NK-92 (cell line): ENCODE measurements around the gene LSM7.
"Not testable (repeated sequence)": the region's sequence is repeated elsewhere in the genome, so short reads cannot be mapped to it uniquely, and the experiment has no call there.

Experiments used
- DNase-seq: peaks from one replicate; lab custom pipeline; 2025; ENCODE audit not compliant: unreplicated experiment; lab: John Stamatoyannopoulos, UW

The LSM7 gene

DNA sequence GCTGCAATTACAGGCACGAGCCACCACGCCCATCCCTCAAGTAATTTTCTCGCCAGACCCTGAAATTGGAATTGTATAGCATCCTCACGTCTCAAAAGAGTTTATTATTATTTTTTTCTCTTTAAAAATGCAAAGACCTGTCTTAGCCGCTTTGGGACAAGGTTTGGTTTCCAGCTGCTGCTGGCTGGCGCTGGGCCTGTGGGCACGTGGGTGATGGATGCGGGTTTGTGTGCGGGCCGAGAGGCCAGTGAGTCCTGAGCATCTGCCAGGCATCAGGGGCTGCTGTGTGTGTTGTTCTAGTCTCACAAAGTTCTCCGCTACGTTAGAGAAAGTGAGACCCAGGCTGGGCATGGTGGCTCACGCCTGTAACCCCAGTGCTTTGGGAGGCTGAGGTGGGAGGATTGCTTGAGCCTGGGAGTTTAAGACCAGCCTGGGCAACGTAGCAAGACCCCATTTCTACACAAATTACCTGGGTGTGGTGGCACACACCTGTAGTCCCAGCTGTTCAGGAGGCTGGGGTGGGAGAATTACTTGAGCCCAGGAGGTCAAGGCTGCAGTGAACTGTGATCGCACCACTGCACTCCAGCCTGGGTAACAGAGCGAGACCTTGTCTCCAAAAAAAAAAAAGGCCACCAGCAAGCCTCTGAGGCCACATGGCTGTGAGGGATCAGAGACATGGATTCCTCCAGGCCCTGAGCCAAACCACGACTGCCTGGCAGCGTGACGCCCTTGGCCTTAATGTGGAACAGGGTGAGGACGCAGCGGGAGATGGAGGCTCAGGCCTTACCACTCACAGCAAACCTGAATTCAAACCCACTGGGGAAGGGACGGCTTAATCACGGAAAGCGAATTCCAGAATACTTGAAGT lies 27.0 kb upstream of the LSM7 start:
- DNase-seq, result no peak

GRCh38 chr19:2354670-2355069 lies 26.3 kb upstream of the LSM7 start:
- no peak for DNase-seq

- DNase-seq, result no peak
Observed at GRCh38 chr19:2353887-2354592, 25.7 kb upstream of the LSM7 start.

DNA sequence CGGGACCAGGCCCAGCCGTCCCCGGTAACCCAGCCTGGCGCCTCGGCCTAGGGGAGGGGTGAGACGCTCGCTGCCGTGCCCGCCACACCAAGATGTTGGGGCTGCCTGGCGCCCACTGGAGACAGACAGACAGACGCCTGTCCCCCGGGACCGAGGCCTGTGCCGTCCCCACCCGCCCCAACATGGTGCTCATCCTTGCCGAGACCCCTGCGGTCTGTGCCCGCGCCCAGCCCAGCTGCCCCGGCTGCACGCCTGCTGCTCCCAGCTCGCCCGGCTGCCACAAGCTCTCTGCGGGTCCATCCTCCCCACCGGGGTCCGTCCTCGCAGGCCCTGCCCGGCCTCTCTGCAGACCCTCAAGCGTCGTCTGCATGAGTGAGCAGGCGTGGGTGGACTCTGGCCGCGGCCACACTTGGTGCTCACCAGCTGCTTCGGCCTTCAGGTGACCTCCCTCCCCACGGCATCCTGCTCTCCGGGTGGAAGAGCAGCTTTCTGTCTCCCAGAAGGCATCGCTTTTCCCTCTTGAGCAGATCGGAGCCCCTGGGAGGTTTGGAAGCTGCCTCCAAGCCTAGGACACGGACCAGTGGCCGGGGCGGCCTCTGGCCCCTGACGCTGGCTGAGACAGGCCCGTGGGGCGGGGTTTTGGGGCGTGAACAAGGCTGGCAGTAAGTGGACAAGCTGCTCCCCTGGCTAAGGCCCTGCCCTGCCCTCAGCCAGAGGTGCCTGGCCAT lies 24.9 kb upstream of the LSM7 start:
- DNase-seq, result no peak

- DNase-seq, result no peak
Observed at GRCh38 chr19:2352121-2352520, 23.7 kb upstream of the LSM7 start.

- DNase-seq, result no peak
Observed at GRCh38 chr19:2351591-2351990, 23.2 kb upstream of the LSM7 start.

- no peak for DNase-seq
Observed at GRCh38 chr19:2350656-2351055, 22.3 kb upstream of the LSM7 start.

- not testable (repeated sequence) for DNase-seq
Observed at GRCh38 chr19:2349818-2350217, 21.4 kb upstream of the LSM7 start.

- no peak for DNase-seq
Observed at GRCh38 chr19:2345794-2346663, 17.6 kb upstream of the LSM7 start.

- no peak for DNase-seq
Observed at GRCh38 chr19:2345076-2345475, 16.7 kb upstream of the LSM7 start.

DNA sequence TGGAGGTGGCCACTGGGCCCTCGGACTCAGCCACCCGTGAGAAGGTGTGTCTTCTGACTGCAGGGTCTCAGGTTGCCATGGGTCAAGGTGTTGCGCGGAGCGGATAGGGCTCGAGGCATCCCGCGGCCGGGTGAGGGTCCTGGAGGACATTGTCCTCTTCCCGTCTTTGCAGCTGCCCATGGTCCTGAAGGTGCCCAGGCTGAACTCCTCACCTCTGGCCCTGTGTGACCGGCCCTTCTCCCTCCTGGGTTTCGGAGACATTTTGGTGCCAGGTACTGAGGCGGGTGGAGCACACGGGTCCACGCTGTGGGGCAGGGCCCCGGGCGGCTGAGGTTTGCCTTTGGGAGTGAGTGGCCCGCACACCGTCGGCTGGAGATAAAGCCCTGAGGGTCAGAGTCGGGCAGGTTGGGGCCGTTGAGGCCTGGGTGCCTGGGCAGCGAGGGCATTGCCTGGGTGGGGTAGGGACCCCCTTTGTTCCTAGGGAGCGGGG lies 16.0 kb upstream of the LSM7 start:
- DNase-seq, result no peak

- DNase-seq, result no peak
Observed at GRCh38 chr19:2343289-2343982, 15.1 kb upstream of the LSM7 start.

DNA sequence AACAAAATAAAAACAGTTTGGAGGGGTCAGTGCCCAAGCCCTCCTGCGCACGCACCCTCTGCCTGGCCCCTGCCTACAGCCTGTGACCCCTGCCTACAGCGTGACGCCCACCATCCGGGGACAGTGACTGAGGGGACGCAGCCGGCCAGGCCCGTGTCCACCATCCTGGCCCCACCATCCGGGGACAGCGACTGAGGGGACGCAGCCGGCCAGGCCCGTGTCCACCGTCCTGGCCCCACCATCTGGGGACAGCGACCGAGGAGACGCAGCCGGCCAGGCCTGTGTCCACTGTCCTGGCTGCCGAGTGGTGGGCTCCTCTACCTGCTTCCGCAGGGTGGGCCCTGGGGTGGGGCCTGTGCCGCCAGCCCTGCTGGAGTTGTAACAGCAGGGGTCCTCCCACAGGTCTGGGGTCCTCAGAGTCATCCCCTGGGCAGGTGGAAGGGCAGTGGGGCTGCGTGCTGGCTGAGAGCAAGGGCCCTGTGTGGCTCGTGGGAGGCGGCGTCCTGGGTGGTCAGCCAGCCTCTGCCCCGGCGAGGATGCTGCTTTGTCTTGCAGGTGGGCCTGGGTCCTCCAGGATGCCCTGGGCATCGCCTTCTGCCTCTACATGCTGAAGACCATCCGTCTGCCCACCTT lies 14.4 kb upstream of the LSM7 start:
- DNase-seq, result no peak

- DNase-seq, result no peak
Observed at GRCh38 chr19:2341982-2342381, 13.6 kb upstream of the LSM7 start.

- DNase-seq, result no peak
Observed at GRCh38 chr19:2341244-2341751, 12.9 kb upstream of the LSM7 start.

DNA sequence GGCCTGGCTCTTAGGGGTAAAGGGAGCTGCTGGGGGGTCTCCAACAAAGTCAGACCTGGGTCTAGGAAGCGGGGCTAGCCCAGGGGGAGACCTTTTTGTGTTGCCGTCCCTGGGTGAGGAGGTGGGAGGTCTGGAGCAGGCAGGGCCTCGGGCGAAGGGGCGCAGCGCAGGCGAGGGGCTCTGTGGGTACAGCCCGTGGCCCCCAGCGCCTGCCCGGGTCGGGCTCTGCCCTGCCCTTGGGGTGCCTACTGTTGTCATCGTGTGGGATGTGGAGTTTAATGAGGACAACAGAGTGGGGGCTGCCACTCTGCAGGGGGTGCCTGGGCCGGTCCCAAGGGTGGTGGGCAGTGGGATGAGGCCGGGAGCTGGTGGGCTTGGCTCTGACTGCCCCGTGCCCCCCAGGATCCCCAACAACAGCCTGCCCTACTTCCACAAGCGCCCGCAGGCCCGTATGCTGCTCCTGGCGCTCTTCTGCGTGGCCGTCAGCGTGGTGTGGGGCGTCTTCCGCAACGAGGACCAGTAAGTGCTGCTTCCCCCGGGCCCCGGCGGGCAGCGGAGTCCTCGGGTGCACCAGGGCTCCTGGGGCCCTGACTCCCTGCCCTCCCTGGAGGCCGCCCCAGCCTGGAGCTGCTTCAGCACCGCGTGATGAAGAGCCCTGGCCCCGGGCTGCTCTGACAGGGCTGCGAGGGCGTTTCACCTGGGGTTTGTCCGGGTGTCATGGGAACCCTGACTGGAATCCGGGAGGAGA lies 12.3 kb upstream of the LSM7 start:
- no peak for DNase-seq

GRCh38 chr19:2339644-2340310 lies 11.4 kb upstream of the LSM7 start:
- DNase-seq, result no peak
